Natural killer cell (primary cell): ENCODE results near the gene SH2D6. TPM values are rescaled to one million over a fixed set of nuclear protein-coding genes. Genes with fewer than 3 reads are reported as not detected.

Experiments
- ATAC-seq, 3 donors: fragments of 150-1000 bp in 2 of 3; fragments of 200-7000 bp in 1 of 3; cut with Tn5 transposase; 1 replicate in 1 of 3; 2 replicates in 2 of 3; pipeline ENCODE4 v1.10.0; 2021; ENCODE audit warnings: mild to moderate bottlenecking in 2 of 3, moderate library complexity in 2 of 3
- DNase-seq, 2 donors: peaks; one replicate each; pipeline versions ENCODE4 v3.0.0 to v3.0.0-alpha.2; 2013 to 2021; ENCODE audit warnings: mixed read lengths in 1 of 2
- H3K27ac ChIP-seq: one replicate; pipeline ENCODE4 v1.5.1; 2013; ENCODE audit warnings: mild to moderate bottlenecking, low read length
- H3K27me3 ChIP-seq: one replicate; pipeline ENCODE4 v1.6.1; 2013; ENCODE audit warnings: low read length; ENCODE audit not compliant: control insufficient read depth, insufficient read depth
- H3K36me3 ChIP-seq: one replicate; pipeline ENCODE4 v1.6.1; 2013; ENCODE audit warnings: low read length; ENCODE audit not compliant: control insufficient read depth, insufficient read depth
- H3K4me1 ChIP-seq: one replicate; pipeline ENCODE4 v1.6.1; 2013; ENCODE audit warnings: low read length; ENCODE audit not compliant: control insufficient read depth, insufficient read depth
- H3K4me3 ChIP-seq: one replicate; pipeline ENCODE4 v1.5.1; 2013; ENCODE audit warnings: low read length
- H3K9me3 ChIP-seq: one replicate; pipeline ENCODE4 v1.6.1; 2013; ENCODE audit warnings: low read length; ENCODE audit not compliant: control insufficient read depth, insufficient read depth
- H3K27ac Mint-ChIP-seq, 2 donors: one replicate each; pipeline ENCODE4 v1.8.0; 2022; ENCODE audit warnings: mild to moderate bottlenecking in 2 of 2, mixed read lengths in 2 of 2, moderate library complexity in 1 of 2
- H3K27me3 Mint-ChIP-seq, 2 donors: one replicate each; pipeline ENCODE4 v1.8.0; 2022; ENCODE audit warnings: low read depth in 2 of 2, mixed read lengths in 2 of 2
- H3K36me3 Mint-ChIP-seq: one replicate; pipeline ENCODE4 v1.8.0; 2022; ENCODE audit warnings: mixed read lengths
- H3K4me1 Mint-ChIP-seq, 2 donors: one replicate each; pipeline ENCODE4 v1.8.0; 2022; ENCODE audit warnings: mixed read lengths in 2 of 2
- H3K4me3 Mint-ChIP-seq: one replicate; pipeline ENCODE4 v1.8.0; 2022; ENCODE audit warnings: mild to moderate bottlenecking, moderate library complexity, mixed read lengths
- H3K9me3 Mint-ChIP-seq, 2 donors: one replicate each; pipeline ENCODE4 v1.8.0; 2022; ENCODE audit warnings: mixed read lengths in 2 of 2
- WGBS: methylation state at CpG from one replicate; pipeline ENCODE4 v1.1.7; 2013; ENCODE audit warnings: missing lambda C conversion rate; ENCODE audit not compliant: insufficient coverage; 5-methylcytosine and 5-hydroxymethylcytosine counted together
- intact Hi-C: fragments of 100-400 bp; cut with micrococcal nuclease; formaldehyde crosslinking; loops from one replicate; pipeline ENCODE4 v1.14.2; 2022
- total RNA-seq, 4 donors: library from RNA; stranded (reverse); fragments of 120-200 nt in 1 of 4; gene quantifications; one replicate each; pipeline versions ENCODE4 v1.2.3 to v1.2.4, GENCODE V29; 2013 to 2022
- TF ChIP-seq, protein P1 (sequence below): fragments of 200-600 bp; IDR thresholded peaks from one replicate; pipeline ENCODE4 v1.8.0; 2022; ENCODE audit warnings: antibody characterized with exemption

The SH2D6 gene
- total RNA-seq, 3 donors from 2014 or later (not counting 1 experiment from before 2014, with no cell fraction given) = 0.21 to 0.57 TPM; not detected in 1

DNA sequence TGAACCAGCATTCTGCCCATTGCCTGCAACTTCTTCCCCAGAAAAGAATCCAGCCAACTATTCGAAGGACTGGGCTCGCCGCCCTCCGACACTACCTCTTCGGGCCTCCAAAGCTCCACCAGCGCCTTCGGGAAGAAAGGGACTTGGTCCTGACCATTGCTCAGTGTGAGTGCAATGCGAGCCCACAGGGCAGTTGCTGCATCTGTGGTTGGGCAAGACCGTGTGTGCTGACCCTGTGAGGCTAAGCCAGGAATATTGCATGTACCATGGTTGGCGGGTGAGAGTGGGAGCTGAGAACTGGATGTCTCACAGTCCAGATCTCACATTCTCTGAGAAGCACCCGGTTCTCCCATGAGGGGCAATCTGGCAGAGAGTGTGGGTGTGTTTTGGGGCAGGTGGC is 47.5 kb upstream of the SH2D6 start:
- no peak for ATAC-seq
- Mint-ChIP-seq H3K27ac (no peak overlapping the region), H3K36me3 (peaks cover 11% of the 10 kb centered on the region), H3K4me3 (no peak overlapping the region), H3K27me3 (no peaks in the 10 kb centered on the region), H3K9me3 (no peaks in the 10 kb centered on the region), H3K4me1 (no peaks in the 10 kb centered on the region)
- intact Hi-C loops = no loop called here
- Histone ChIP-seq H3K27me3 (no peaks in the 10 kb centered on the region), H3K36me3 (peaks cover 12% of the 10 kb centered on the region), H3K4me3 (no peak overlapping the region), H3K9me3 (no peaks in the 10 kb centered on the region), H3K27ac (no peak overlapping the region), H3K4me1 (no peaks in the 10 kb centered on the region)
- TF ChIP-seq, protein P1, sequence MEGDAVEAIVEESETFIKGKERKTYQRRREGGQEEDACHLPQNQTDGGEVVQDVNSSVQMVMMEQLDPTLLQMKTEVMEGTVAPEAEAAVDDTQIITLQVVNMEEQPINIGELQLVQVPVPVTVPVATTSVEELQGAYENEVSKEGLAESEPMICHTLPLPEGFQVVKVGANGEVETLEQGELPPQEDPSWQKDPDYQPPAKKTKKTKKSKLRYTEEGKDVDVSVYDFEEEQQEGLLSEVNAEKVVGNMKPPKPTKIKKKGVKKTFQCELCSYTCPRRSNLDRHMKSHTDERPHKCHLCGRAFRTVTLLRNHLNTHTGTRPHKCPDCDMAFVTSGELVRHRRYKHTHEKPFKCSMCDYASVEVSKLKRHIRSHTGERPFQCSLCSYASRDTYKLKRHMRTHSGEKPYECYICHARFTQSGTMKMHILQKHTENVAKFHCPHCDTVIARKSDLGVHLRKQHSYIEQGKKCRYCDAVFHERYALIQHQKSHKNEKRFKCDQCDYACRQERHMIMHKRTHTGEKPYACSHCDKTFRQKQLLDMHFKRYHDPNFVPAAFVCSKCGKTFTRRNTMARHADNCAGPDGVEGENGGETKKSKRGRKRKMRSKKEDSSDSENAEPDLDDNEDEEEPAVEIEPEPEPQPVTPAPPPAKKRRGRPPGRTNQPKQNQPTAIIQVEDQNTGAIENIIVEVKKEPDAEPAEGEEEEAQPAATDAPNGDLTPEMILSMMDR = no peak
- 97% methylated on average over 11 of the region's 11 CpGs for WGBS
- DNase-seq = no peak

DNA sequence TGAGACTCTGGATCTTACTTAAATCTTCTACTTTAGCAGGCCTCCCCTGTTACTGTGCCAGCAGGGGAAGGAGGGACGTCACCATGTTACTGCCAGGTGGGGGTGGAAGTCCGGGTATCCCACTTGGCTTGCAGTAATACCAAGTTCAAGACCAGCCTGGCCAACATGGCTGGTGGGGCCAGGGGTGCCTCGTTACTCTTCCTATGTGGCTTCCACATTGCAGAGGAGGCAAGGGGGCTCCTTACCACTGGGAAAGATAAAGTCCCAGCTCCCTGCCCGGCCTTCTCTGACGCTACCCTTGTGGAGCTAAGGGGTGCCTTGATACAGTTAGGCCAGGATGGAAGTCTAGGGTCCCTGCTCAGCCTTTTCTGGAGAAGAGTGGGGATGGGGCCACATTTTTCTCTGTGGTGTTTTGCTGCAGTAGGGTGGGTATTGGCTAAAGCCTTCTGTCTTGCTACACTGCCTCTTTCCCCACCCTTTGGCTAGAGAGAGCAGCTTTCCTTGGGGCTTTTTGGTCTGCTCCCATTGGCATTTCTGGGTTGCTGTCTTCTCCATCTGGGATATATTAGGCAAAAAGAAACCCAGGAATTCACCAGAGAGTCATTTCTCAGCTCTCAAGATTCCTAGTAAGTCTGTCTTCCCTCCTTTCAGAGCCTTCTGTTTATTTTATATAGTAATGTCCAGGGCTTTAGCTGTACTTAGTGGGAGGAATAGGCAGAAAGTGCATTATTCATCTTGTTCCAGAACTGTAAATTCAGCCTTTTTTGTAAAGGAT is 42.0 kb upstream of the SH2D6 start:
- Histone ChIP-seq H3K9me3 (no peaks in the 10 kb centered on the region), H3K27me3 (no peaks in the 10 kb centered on the region), H3K4me3 (no peak overlapping the region), H3K36me3 (peaks cover 39% of the 10 kb centered on the region), H3K4me1 (no peaks in the 10 kb centered on the region), H3K27ac (no peak overlapping the region)
- intact Hi-C loops = no loop called here
- no peaks in the 10 kb centered on the region for H3K4me1 Mint-ChIP-seq
- WGBS = 99% methylated on average over 5 of the region's 5 CpGs
- H3K27ac Mint-ChIP-seq = no peak overlapping the region
- DNase-seq = no peak
- ATAC-seq = no peak
- H3K4me3 Mint-ChIP-seq = no peak overlapping the region
- H3K9me3 Mint-ChIP-seq = no peaks in the 10 kb centered on the region
- peaks cover 41% of the 10 kb centered on the region for H3K36me3 Mint-ChIP-seq
- H3K27me3 Mint-ChIP-seq = no peaks in the 10 kb centered on the region
- TF ChIP-seq, protein P1 = no peak

DNA sequence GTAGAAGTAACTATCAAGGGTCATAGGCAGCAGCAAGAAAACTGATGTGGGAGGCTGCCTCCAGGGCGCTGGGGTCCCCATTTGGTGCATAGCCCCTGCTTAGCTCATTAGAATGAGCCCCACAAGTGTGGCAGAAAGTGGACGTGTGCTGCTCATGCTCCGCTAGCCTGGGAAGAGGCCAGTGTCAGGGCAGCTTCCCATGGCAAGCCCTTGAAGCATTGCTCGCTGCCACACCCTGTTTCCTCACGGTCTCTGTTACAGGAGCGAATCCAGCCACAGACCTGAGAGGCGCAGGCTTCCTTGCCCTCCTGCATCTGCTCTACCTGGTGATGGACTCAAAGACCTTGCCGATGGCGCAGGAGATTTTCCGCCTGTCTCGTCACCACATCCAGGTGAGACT is 41.4 kb upstream of the SH2D6 start:
- no peak overlapping the region for H3K27ac ChIP-seq
- Mint-ChIP-seq H3K36me3 (peaks cover 41% of the 10 kb centered on the region), H3K4me3 (no peak overlapping the region), H3K27ac (no peak overlapping the region), H3K27me3 (no peaks in the 10 kb centered on the region), H3K9me3 (no peaks in the 10 kb centered on the region), H3K4me1 (no peaks in the 10 kb centered on the region)
- H3K4me1 ChIP-seq = no peaks in the 10 kb centered on the region
- WGBS = 97% methylated on average over 11 of the region's 11 CpGs
- H3K36me3 ChIP-seq = peaks cover 39% of the 10 kb centered on the region
- no peaks in the 10 kb centered on the region for H3K27me3 ChIP-seq
- no peak overlapping the region for H3K4me3 ChIP-seq
- ATAC-seq (no peak), DNase-seq (no peak)
- intact Hi-C loops = no loop called here
- no peaks in the 10 kb centered on the region for H3K9me3 ChIP-seq
- TF ChIP-seq, protein P1 = no peak

DNA sequence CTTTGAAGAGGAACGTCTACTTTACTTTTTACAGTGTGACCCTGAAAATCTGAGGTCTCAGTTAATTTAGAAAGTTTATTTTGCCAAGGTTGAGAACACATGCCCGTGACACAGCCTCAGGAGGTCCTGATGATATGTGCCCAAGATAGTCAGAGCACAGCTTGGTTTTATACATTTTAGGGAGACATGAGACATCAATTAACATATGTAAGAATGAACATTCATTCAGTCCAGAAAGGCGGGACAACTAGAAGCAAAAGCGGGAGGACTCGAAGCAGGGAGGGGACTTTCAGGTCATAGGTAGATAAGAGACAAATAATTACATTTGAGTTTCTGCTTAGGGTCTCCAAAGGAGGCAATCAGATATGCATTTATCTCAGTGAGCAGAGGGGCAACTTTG is 40.3 kb upstream of the SH2D6 start:
- no peaks in the 10 kb centered on the region for H3K4me1 ChIP-seq
- WGBS = 93% methylated on average over 5 of the region's 5 CpGs
- peaks cover 39% of the 10 kb centered on the region for H3K36me3 ChIP-seq
- intact Hi-C loops = no loop called here
- no peaks in the 10 kb centered on the region for H3K4me1 Mint-ChIP-seq
- no peaks in the 10 kb centered on the region for H3K27me3 Mint-ChIP-seq
- no peak overlapping the region for H3K27ac ChIP-seq
- no peak for ATAC-seq
- no peak overlapping the region for H3K4me3 Mint-ChIP-seq
- no peaks in the 10 kb centered on the region for H3K9me3 ChIP-seq
- H3K9me3 Mint-ChIP-seq = no peaks in the 10 kb centered on the region
- no peaks in the 10 kb centered on the region for H3K27me3 ChIP-seq
- DNase-seq = no peak
- H3K27ac Mint-ChIP-seq = no peak overlapping the region
- H3K36me3 Mint-ChIP-seq = peaks cover 41% of the 10 kb centered on the region
- TF ChIP-seq, protein P1 = no peak
- no peak overlapping the region for H3K4me3 ChIP-seq
